A549 treated with RU486 at 1 μM for 4 hours (cell line): ENCODE data around the gene SLC44A3. TPM values are rescaled to one million over a fixed set of nuclear protein-coding genes. Genes with fewer than 3 reads are reported as not detected.

ENCODE experiments used
- total RNA-seq: library from RNA; stranded (reverse); fragments of 200-300 nt; extraction: Qiagen RNA extraction; gene quantifications from 5 replicates; pipeline ENCODE4 v1.2.3, GENCODE V29; 2022; ENCODE audit warnings: low read depth

The SLC44A3 gene, protein sequence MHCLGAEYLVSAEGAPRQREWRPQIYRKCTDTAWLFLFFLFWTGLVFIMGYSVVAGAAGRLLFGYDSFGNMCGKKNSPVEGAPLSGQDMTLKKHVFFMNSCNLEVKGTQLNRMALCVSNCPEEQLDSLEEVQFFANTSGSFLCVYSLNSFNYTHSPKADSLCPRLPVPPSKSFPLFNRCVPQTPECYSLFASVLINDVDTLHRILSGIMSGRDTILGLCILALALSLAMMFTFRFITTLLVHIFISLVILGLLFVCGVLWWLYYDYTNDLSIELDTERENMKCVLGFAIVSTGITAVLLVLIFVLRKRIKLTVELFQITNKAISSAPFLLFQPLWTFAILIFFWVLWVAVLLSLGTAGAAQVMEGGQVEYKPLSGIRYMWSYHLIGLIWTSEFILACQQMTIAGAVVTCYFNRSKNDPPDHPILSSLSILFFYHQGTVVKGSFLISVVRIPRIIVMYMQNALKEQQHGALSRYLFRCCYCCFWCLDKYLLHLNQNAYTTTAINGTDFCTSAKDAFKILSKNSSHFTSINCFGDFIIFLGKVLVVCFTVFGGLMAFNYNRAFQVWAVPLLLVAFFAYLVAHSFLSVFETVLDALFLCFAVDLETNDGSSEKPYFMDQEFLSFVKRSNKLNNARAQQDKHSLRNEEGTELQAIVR
- 1.4 to 1.9 TPM (median 1.8 TPM) in 5 replicates for total RNA-seq

DNA sequence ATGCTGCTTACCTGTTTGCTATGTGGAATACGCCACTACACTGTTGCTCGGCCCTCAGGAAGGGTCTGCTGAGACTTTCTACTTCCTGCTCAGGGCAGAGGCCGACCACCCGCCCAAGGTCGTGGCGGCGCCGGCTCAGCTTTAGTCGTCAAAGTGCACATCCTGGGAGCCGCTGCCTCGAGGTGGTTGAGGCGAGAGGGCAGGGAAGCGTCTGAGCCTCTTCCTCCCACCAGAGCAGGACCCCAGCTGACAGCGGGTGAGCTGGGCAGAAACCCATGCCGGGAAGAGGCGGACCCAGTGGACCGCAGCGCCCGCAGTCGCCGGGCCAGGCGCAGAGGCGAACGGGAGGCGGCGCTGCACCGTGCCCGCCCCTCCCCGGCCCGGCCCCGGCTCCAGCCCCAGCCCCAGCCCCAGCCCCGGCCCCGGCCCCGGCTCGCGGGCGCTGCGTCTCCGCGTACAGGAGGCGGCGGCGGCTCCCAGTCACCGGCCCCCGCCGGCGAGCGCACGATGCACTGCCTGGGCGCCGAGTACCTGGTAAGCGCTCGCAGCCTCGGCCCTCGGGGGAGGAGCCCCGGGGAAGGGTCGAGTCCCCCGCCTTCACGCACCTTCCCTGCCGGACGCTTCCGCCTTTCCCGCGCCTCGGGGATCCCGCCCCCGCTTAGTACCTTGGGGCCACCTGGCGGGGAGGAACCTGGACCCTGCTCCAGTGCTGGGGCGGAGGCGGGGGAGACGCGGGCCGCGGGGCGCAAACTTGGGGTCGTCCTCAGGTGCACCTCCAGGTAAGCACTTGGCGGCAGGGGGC lies at the start of gene SLC44A3:
Gene SLC44A3, plus strand, starts transcription at position 413 of the 802 bp plus-strand sequence. Its CDS starts 95 bp downstream, at position 508.

DNA sequence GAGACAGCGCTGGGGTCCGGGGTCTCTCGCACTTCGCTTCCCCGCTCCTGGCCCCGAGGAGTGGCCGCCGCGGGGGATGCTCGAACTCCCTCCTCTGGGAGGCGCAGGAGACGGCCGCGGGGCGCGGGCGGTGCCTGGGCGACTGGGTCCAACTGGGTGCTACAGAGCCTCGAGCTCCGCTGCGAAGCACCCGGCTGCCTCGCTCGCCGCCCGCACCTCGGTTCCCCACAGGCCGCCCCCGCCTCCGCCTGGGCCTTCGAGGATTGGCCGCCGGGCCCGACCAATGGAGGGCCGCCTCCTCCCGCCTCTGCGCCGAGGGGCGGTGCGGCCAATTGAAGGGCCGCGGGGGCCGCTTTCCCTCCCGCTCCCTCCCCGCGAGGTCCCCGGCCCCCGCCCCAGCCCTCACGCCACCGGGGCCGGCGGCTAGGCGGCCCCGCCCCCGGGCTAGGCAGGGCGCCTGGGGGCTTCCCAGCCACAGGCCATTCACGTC lies 106.8 kb downstream of the SLC44A3 start, which contains the start of gene CNN3:
Gene CNN3, minus strand, starts transcription at position 196 of the 490 bp plus-strand sequence. CDS start 216 bp downstream, outside the sequence.

Other genes with a start within 250 kb of the SLC44A3 start
- 51.5 to 65.3 TPM (median 56.1 TPM) in 5 replicates for gene CNN3, start 106.8 kb downstream of the SLC44A3 start, total RNA-seq